H1 (cell line): ENCODE data around the gene SLC25A22. TPM values are rescaled to one million over a fixed set of nuclear protein-coding genes. Genes with fewer than 3 reads are reported as not detected.

Experiments used
- BACH1 ChIP-seq: IDR thresholded peaks from 2 replicates; pipeline ENCODE4 v1.6.1; 2012; ENCODE audit warnings: low read length, improper control_type of control experiment
- CEBPB ChIP-seq: IDR thresholded peaks from 2 replicates; pipeline ENCODE4 v1.6.1; 2012; ENCODE audit warnings: low read depth, low read length
- EGR1 ChIP-seq: IDR thresholded peaks from 2 replicates; pipeline ENCODE4 v1.6.1; 2011; ENCODE audit warnings: low read depth, low read length, borderline replicate concordance
- KDM4A ChIP-seq: IDR thresholded peaks from one replicate; pipeline ENCODE4 v1.7.1; 2012; ENCODE audit warnings: low read depth, mild to moderate bottlenecking, moderate library complexity, low read length, inconsistent platforms; ENCODE audit not compliant: severe bottlenecking
- KDM5A ChIP-seq: fragments of 200-600 bp; IDR thresholded peaks from 2 replicates; pipeline ENCODE4 v1.7.1; 2012; ENCODE audit warnings: mild to moderate bottlenecking, low read length, inconsistent platforms, mixed read lengths
- POLR2A ChIP-seq, 2 experiments: IDR thresholded peaks; 1 replicate in 1 of 2; 2 replicates in 1 of 2; pipeline ENCODE4 v1.6.1; 2011; ENCODE audit warnings: low read depth in 2 of 2, low read length in 2 of 2, mild to moderate bottlenecking in 2 of 2; ENCODE audit errors: control extremely low read depth in 1 of 2
- RBBP5 ChIP-seq: IDR thresholded peaks from 2 replicates; pipeline ENCODE4 v1.7.1; 2012; ENCODE audit warnings: low read depth, mild to moderate bottlenecking, inconsistent platforms, low read length, moderate library complexity, borderline replicate concordance
- RXRA ChIP-seq: IDR thresholded peaks from 2 replicates; pipeline ENCODE4 v1.6.1; 2011; ENCODE audit warnings: low read depth, mild to moderate bottlenecking, low read length, moderate library complexity; ENCODE audit not compliant: insufficient read depth
- TAF1 ChIP-seq: IDR thresholded peaks from 2 replicates; pipeline ENCODE4 v1.6.1; 2011; ENCODE audit warnings: mild to moderate bottlenecking, low read depth, low read length
- TBP ChIP-seq: IDR thresholded peaks from 2 replicates; pipeline ENCODE4 v1.6.1; 2011; ENCODE audit warnings: low read depth, low read length, improper control_type of control experiment
- TCF12 ChIP-seq: IDR thresholded peaks from 2 replicates; pipeline ENCODE4 v1.6.1; 2011; ENCODE audit warnings: low read depth, mild to moderate bottlenecking, low read length
- polyA plus RNA-seq, 7 experiments: library from polyadenylated mRNA; depleted of rRNA in 3 of 7; stranded (reverse) in 5 of 7; unstranded in 2 of 7; fragments of >200 nt in 5 of 7; fragments of 200-250 nt in 2 of 7; gene quantifications; 1 replicate in 5 of 7; 2 replicates in 1 of 7; 4 replicates in 1 of 7; pipeline versions ENCODE4 v1.2.1 to v1.2.3, GENCODE V29; 2011 to 2013; ENCODE audit warnings: missing spikeins in 2 of 7, mixed read lengths in 2 of 7
- total RNA-seq: library from RNA; stranded (reverse); fragmentation: NEBNext Ultra II Directional; extraction: Animal tissue kit (Norgen Biotek cat#: 25700); gene quantifications from 2 replicates; pipeline ENCODE4 v1.2.1, GENCODE V29; 2021
- TF ChIP-seq, protein P1 (sequence below): IDR thresholded peaks from 2 replicates; pipeline ENCODE4 v1.6.1; 2012; ENCODE audit warnings: inconsistent platforms
- TF ChIP-seq, protein P2 (sequence below), 3 experiments: IDR thresholded peaks; 1 replicate in 2 of 3; 2 replicates in 1 of 3; pipeline versions ENCODE4 v1.5.1 to v1.6.1; 2011; ENCODE audit warnings: low read length in 3 of 3, mild to moderate bottlenecking in 3 of 3, inconsistent platforms in 2 of 3, low read depth in 1 of 3, moderate library complexity in 1 of 3; ENCODE audit not compliant: insufficient read depth in 1 of 3; ENCODE audit errors: control extremely low read depth in 1 of 3
- TF ChIP-seq, protein P3 (sequence below): IDR thresholded peaks from 2 replicates; pipeline ENCODE4 v1.6.1; 2012; ENCODE audit warnings: inconsistent platforms

The SLC25A22 gene
- total and polyA plus RNA-seq, 2 of the 8 experiments (the other 6 are each of a cell fraction or from before 2014, with no cell fraction given) = 31.5 to 48.0 TPM

DNA sequence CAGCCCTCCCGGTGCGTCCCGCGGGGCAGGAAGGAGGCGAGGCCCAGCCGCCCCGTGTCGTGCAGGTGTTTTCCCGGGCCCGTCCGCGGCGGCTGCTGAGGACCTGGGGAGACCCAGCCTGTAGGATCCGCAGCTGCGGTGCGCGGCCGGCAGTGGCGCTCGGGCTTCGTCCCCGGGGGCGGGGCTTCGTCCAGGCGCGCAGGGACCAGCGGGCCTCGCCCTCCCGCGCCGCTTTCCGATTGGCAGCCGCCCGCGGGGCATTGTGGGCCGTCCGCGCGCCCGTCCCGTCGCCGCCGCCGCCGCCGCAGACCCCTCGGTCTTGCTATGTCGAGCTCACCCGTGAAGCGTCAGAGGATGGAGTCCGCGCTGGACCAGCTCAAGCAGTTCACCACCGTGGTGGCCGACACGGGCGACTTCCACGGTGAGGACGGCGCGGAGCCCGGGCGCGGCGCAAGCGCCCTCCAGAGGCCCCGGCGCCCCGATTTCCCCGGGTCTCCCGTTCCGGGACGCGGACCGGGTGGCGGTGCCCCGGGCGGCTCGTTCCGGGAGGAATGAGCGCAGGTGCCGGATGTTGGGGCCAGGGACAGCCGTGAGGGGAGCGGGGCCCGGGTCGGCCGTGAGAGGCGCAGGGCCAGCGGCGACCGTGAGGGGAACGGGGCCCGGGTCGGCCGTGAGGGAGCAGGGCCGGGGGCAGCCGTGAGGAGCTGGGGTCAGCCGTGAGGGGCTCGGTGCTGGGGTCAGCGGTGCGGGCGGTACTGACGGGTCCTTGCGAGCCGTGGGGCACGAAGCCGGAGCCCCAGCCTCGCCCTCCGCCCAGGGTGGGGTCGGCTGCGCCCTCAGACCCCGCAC lies 50.7 kb downstream of the SLC25A22 start, which contains the start of gene TALDO1 (continued):
- 0 out of 2 replicates have a peak, but pooled peaks have one; percentile 25 for TF ChIP-seq TCF12
- TF ChIP-seq, protein P1, sequence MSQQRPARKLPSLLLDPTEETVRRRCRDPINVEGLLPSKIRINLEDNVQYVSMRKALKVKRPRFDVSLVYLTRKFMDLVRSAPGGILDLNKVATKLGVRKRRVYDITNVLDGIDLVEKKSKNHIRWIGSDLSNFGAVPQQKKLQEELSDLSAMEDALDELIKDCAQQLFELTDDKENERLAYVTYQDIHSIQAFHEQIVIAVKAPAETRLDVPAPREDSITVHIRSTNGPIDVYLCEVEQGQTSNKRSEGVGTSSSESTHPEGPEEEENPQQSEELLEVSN = peak; percentile 88
- TF ChIP-seq, protein P2, sequence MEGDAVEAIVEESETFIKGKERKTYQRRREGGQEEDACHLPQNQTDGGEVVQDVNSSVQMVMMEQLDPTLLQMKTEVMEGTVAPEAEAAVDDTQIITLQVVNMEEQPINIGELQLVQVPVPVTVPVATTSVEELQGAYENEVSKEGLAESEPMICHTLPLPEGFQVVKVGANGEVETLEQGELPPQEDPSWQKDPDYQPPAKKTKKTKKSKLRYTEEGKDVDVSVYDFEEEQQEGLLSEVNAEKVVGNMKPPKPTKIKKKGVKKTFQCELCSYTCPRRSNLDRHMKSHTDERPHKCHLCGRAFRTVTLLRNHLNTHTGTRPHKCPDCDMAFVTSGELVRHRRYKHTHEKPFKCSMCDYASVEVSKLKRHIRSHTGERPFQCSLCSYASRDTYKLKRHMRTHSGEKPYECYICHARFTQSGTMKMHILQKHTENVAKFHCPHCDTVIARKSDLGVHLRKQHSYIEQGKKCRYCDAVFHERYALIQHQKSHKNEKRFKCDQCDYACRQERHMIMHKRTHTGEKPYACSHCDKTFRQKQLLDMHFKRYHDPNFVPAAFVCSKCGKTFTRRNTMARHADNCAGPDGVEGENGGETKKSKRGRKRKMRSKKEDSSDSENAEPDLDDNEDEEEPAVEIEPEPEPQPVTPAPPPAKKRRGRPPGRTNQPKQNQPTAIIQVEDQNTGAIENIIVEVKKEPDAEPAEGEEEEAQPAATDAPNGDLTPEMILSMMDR (IDR thresholded peaks at IDR 0.05; ENCODE audit: control extremely low read depth in 1 of 3, insufficient read depth in 1 of 3, low read depth in 1 of 3, low read length in 3 of 3) = peak in 1 of 3 experiments; percentile 19; a peak in 1 of 4 replicates
- TF ChIP-seq BACH1 = no peak
- TF ChIP-seq KDM5A = 0 out of 2 replicates have a peak, but pooled peaks have one; percentile 34
- 0 out of 2 replicates have a peak, but pooled peaks have one; percentile 20 for TF ChIP-seq EGR1
- TF ChIP-seq TAF1 = peak; percentile 73
- peak; percentile 81 to 85 for TF ChIP-seq POLR2A (IDR thresholded peaks at IDR 0.05; ENCODE audit: control extremely low read depth in 1 of 2, low read depth in 2 of 2, low read length in 2 of 2)
- TF ChIP-seq RBBP5 = peak; percentile 72; the same call in 1 of the 2 replicates
- no peak for TF ChIP-seq RXRA
- TF ChIP-seq KDM4A = peak; percentile 72
- TF ChIP-seq TBP = peak; percentile 43; the same call in 1 of the 2 replicates
- TF ChIP-seq, protein P3, sequence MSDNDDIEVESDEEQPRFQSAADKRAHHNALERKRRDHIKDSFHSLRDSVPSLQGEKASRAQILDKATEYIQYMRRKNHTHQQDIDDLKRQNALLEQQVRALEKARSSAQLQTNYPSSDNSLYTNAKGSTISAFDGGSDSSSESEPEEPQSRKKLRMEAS = peak; percentile 69
- no peak for TF ChIP-seq CEBPB
